Mucosa of stomach (tissue), 1 donor: ENCODE results near the gene HRC.

ENCODE experiments used
- H3K27me3 ChIP-seq: one replicate; pipeline ENCODE4 v1.7.0; 2013; ENCODE audit warnings: mild to moderate bottlenecking, low read length; ENCODE audit not compliant: control insufficient read depth, insufficient read depth
- H3K36me3 ChIP-seq: one replicate; pipeline ENCODE4 v1.7.0; 2013; ENCODE audit warnings: low read length; ENCODE audit not compliant: control insufficient read depth, insufficient read depth
- H3K4me1 ChIP-seq: one replicate; pipeline ENCODE4 v1.7.0; 2013; ENCODE audit warnings: mild to moderate bottlenecking, low read length; ENCODE audit not compliant: control insufficient read depth, insufficient read depth
- H3K4me3 ChIP-seq: one replicate; pipeline ENCODE4 v1.7.0; 2013; ENCODE audit warnings: low read length
- H3K9ac ChIP-seq: one replicate; pipeline ENCODE4 v1.7.0; 2013; ENCODE audit warnings: mild to moderate bottlenecking, low read length, moderate library complexity
- H3K9me3 ChIP-seq: one replicate; pipeline ENCODE4 v1.7.0; 2013; ENCODE audit warnings: mild to moderate bottlenecking, low read length, moderate library complexity; ENCODE audit not compliant: control insufficient read depth
- donor health status: Pancreatic carcinoma.

HRC gene

GRCh38 chr19:49145573-49146407, 9.4 kb downstream of the HRC start:
- Histone ChIP-seq H3K4me1 (peaks cover 28% of the 10 kb centered on the region), H3K9me3 (no peaks in the 10 kb centered on the region), H3K4me3 (no peak overlapping the region), H3K27me3 (no peaks in the 10 kb centered on the region), H3K9ac (no peak overlapping the region), H3K36me3 (no peaks in the 10 kb centered on the region)

DNA sequence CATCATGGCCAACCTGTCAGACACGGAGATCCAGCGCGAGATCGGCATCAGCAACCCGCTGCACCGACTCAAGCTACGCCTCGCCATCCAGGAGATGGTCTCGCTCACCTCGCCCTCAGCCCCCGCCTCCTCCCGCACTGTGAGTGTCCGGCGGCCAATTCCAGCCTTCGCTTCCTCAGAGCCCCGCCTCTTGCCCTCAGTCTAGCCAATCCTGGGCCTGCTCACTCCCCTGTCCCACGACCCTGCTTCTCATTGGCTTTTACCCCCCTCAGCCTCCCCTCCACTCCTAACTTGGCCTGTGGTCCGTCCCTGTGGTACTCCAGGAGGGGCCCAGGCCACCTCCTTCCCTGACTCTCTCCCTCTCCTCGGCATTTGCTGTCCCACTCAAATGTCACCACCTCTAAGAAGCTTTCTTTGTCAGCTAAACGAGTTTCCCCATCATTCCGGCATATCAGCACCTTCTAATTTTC, 12.3 kb downstream of the HRC start:
- Histone ChIP-seq H3K9ac (peak overlapping the region; percentile 43), H3K36me3 (no peaks in the 10 kb centered on the region), H3K27me3 (no peaks in the 10 kb centered on the region), H3K4me1 (peaks cover 10% of the 10 kb centered on the region), H3K4me3 (peak overlapping the region; percentile 60), H3K9me3 (no peaks in the 10 kb centered on the region)

- Histone ChIP-seq H3K36me3 (no peaks in the 10 kb centered on the region), H3K9ac (no peak overlapping the region), H3K4me1 (peaks cover 10% of the 10 kb centered on the region), H3K9me3 (no peaks in the 10 kb centered on the region), H3K27me3 (no peaks in the 10 kb centered on the region), H3K4me3 (no peak overlapping the region)
Measured at GRCh38 chr19:49141352-49141751, 13.8 kb downstream of the HRC start.

GRCh38 chr19:49140951-49141350, 14.2 kb downstream of the HRC start:
- H3K4me3 ChIP-seq: no peak overlapping the region
- H3K36me3 ChIP-seq: no peaks in the 10 kb centered on the region
- H3K27me3 ChIP-seq: no peaks in the 10 kb centered on the region
- no peak overlapping the region for H3K9ac ChIP-seq
- H3K9me3 ChIP-seq: no peaks in the 10 kb centered on the region
- H3K4me1 ChIP-seq: peaks cover 12% of the 10 kb centered on the region

GRCh38 chr19:49136771-49137171, 18.4 kb downstream of the HRC start:
- Histone ChIP-seq H3K9ac (no peak overlapping the region), H3K27me3 (no peaks in the 10 kb centered on the region), H3K36me3 (no peaks in the 10 kb centered on the region), H3K9me3 (no peaks in the 10 kb centered on the region), H3K4me1 (peaks cover 26% of the 10 kb centered on the region), H3K4me3 (no peak overlapping the region)

DNA sequence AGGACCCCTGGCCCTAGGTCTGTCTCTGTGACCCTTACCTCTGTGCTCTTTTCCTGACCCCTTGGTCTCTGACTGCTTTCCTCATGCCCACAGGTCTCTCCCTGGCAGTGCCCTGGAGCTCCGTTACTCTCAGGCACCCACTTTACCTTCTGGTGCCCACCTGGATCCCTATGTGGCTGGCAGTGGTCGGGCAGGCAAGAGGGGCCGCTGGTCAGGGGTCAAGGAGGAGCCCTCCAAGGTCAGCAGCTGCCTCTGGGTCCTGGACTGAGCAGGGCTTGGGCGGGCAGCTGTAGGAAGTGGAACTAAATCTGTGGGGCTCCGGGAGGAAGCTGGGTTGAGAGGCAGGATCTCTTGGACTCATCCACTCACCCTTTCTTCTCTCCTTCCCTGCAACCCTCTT, 19.5 kb downstream of the HRC start:
- H3K27me3 ChIP-seq: no peaks in the 10 kb centered on the region
- no peaks in the 10 kb centered on the region for H3K9me3 ChIP-seq
- no peak overlapping the region for H3K4me3 ChIP-seq
- no peaks in the 10 kb centered on the region for H3K36me3 ChIP-seq
- H3K9ac ChIP-seq: no peak overlapping the region
- peaks cover 26% of the 10 kb centered on the region for H3K4me1 ChIP-seq

DNA sequence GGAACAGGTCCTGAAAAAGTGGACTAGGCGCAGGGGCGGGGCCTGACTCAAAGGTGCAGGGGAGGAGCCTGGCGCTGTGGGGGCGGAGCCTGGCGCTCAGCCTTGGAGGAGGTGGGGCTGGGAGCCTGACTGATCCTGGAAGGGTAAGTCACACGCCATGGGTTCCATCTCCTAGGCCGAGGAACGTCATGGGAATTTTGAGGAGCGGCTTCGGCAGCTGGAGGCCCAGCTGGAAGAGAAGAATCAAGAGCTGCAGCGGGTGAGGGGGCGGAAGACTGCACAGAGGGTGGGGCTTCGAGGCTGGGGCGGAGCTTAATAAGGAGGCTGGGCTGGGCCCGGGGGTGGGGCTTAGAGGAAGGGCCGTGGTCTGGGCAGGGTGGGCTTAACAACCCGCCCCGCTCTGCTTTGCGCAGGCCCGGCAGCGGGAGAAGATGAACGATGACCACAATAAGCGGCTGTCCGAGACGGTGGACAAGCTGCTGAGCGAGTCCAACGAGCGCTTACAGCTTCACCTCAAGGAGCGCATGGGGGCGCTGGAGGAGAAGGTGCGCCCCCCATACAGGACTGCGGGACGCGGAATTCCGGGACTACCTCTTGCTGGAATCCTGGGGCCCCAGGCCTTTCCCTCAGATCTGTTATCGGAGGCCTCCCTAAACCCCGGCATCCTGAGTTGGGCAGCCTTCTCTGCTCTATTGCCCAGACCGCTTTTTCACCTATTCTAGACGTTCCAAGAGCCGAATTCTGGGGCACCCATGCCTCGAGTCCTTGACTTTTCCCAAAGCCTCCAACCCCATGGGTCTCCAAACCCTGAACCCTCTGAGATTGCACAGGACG, 21.4 kb downstream of the HRC start:
- Histone ChIP-seq H3K9me3 (no peaks in the 10 kb centered on the region), H3K4me3 (peak overlapping the region; percentile 36), H3K4me1 (peaks cover 28% of the 10 kb centered on the region), H3K36me3 (no peaks in the 10 kb centered on the region), H3K27me3 (no peaks in the 10 kb centered on the region), H3K9ac (peak overlapping the region; percentile 22)

DNA sequence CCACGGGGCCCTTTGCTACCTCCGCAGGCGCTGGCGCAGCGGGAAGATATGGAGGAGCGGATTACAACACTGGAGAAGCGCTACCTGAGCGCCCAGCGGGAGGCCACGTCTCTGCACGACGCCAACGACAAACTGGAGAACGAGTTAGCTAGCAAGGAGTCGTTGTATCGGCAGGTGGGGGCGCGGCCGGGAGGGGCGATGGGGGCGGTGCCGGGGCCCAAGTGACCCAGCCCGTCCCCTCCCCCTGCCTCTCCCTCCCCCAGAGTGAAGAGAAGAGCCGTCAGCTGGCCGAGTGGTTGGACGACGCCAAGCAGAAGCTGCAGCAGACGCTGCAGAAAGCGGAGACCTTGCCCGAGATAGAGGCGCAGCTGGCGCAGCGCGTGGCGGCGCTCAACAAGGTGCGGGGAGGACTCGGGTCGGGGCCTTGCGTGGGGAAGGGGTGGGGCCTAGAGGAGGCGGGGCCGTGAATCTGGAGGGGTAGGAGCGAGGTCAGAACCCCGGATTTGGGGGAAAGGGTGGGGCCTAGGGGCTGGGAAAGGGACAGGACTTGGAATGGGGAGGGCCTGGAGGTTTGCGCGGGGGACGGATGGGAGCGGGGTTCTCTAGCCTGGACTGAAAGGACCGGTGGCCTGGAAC, 22.1 kb downstream of the HRC start:
- H3K4me3 ChIP-seq: peak overlapping the region; percentile 36

GRCh38 chr19:49130325-49130724, 24.9 kb downstream of the HRC start:
- peaks cover 36% of the 10 kb centered on the region for H3K4me1 ChIP-seq
- H3K27me3 ChIP-seq: no peaks in the 10 kb centered on the region
- no peak overlapping the region for H3K9ac ChIP-seq
- H3K36me3 ChIP-seq: no peaks in the 10 kb centered on the region
- H3K9me3 ChIP-seq: no peaks in the 10 kb centered on the region
- H3K4me3 ChIP-seq: no peak overlapping the region

More for the DNA sequence above, 22.1 kb downstream of the HRC start:
- Histone ChIP-seq H3K9me3 (no peaks in the 10 kb centered on the region), H3K27me3 (no peaks in the 10 kb centered on the region), H3K36me3 (no peaks in the 10 kb centered on the region), H3K4me1 (peaks cover 35% of the 10 kb centered on the region), H3K9ac (peak overlapping the region; percentile 22)

DNA sequence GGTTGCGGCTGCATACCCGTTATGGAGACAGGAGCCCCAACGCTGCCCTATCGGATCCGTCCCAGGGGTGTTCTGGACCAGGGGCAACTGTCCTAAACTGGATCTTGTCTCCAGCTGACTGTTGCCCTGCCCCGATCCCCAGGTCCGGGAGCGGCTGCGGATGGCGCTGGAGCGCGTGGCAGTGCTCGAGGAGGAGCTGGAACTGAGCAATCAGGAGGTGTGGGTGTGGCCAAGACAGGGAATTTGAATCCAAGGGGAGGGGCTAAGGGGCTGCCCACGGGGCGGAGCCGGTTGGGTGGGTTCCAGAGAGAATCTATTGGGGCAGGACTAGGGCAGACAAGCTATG, 26.0 kb downstream of the HRC start:
- Histone ChIP-seq H3K9ac (no peak overlapping the region), H3K27me3 (no peaks in the 10 kb centered on the region), H3K4me1 (peaks cover 38% of the 10 kb centered on the region), H3K36me3 (no peaks in the 10 kb centered on the region), H3K9me3 (no peaks in the 10 kb centered on the region), H3K4me3 (no peak overlapping the region)

GRCh38 chr19:49128545-49129237, 26.5 kb downstream of the HRC start:
- Histone ChIP-seq H3K27me3 (no peaks in the 10 kb centered on the region), H3K4me3 (no peak overlapping the region), H3K36me3 (no peaks in the 10 kb centered on the region), H3K9me3 (no peaks in the 10 kb centered on the region), H3K9ac (no peak overlapping the region), H3K4me1 (peaks cover 32% of the 10 kb centered on the region)
